ENCODE measurements around the gene MRPL40. TPM values are rescaled to one million over a fixed set of nuclear protein-coding genes. Genes with fewer than 3 reads are reported as not detected.

The MRPL40 gene
- total and polyA plus RNA-seq, 2 donors (not counting 1 experiment from before 2014, with no cell fraction given) = 12.5 to 21.9 TPM

- peak within 1 kb of the TSS; percentile 76 for H2AFZ ChIP-seq (ENCODE audit: insufficient read depth, low read depth, low read length, poor library complexity, severe bottlenecking)
- intact Hi-C loops (cut with micrococcal nuclease) = loop anchor here (1.0 to 5.0 kb wide), 6 partner anchors 15 to 325 kb away; partner anchors contain the start of genes CDC45, CLTCL1, DGCR2 and MRPL40
- H3K9me3 ChIP-seq (ENCODE audit: control extremely low read depth in 1 of 3, control insufficient read depth in 2 of 3, insufficient read depth in 1 of 3, low read length in 2 of 3) = no peaks in the 10 kb centered on the region
- ChIA-PET POLR2A (interaction anchor here (0.5 to 4.5 kb wide), 9 partner anchors 14 to 273 kb away, joined by 3 to 29 read pairs (median 3); partner anchors contain the start of genes CDC45, CLTCL1, HIRA and MRPL40), CTCF (interaction anchor here (0.7 to 1.8 kb wide), 7 partner anchors 14 to 303 kb away, joined by 3 to 5 read pairs (median 4); partner anchors contain the start of genes CDC45, ESS2 and MRPL40)
- H3K79me2 ChIP-seq (ENCODE audit: control insufficient read depth, insufficient read depth, low read length) = peaks cover 64% of the 10 kb centered on the region
- Mint-ChIP-seq H3K9me3 (ENCODE audit: insufficient read depth) (no peaks in the 10 kb centered on the region), H3K4me3 (peak within 1 kb of the TSS; percentile 99), H3K4me1 (peaks cover 39% of the 10 kb centered on the region), H3K27me3 (no peaks in the 10 kb centered on the region), H3K27ac (peak within 1 kb of the TSS; percentile 98)
- peak within 1 kb of the TSS; percentile 65 to 82 (median 80) for H3K4me3 ChIP-seq (ENCODE audit: control extremely low read depth in 1 of 5, extremely low read depth in 1 of 5, insufficient read depth in 1 of 5, low read depth in 2 of 5, low read length in 4 of 5)
- peak within 1 kb of the TSS; percentile 92 to 96 for H3K27ac ChIP-seq (ENCODE audit: low read length in 2 of 2)
- under 1% methylated on average over 92 of the region's 92 CpGs for WGBS (ENCODE audit: insufficient coverage)
- peak; percentile 87 for ATAC-seq (ENCODE audit: low read depth)
- peaks cover 13% of the 10 kb centered on the region for H4K20me1 ChIP-seq (ENCODE audit: control insufficient read depth, insufficient read depth, low read length, poor library complexity, severe bottlenecking)
- TF ChIP-seq, protein P1, sequence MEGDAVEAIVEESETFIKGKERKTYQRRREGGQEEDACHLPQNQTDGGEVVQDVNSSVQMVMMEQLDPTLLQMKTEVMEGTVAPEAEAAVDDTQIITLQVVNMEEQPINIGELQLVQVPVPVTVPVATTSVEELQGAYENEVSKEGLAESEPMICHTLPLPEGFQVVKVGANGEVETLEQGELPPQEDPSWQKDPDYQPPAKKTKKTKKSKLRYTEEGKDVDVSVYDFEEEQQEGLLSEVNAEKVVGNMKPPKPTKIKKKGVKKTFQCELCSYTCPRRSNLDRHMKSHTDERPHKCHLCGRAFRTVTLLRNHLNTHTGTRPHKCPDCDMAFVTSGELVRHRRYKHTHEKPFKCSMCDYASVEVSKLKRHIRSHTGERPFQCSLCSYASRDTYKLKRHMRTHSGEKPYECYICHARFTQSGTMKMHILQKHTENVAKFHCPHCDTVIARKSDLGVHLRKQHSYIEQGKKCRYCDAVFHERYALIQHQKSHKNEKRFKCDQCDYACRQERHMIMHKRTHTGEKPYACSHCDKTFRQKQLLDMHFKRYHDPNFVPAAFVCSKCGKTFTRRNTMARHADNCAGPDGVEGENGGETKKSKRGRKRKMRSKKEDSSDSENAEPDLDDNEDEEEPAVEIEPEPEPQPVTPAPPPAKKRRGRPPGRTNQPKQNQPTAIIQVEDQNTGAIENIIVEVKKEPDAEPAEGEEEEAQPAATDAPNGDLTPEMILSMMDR (IDR thresholded peaks at IDR 0.05) = no peak
- no peak for TF ChIP-seq EZH2 (IDR thresholded peaks at IDR 0.05; ENCODE audit: borderline replicate concordance, insufficient read depth, low read depth, low read length, poor library complexity, severe bottlenecking)
- peaks cover 16 to 27% of the 10 kb centered on the region in 2 donors for H3K4me1 ChIP-seq (ENCODE audit: control insufficient read depth in 2 of 2, insufficient read depth in 2 of 2, low read length in 2 of 2)
- H3K4me2 ChIP-seq (replicated peaks; ENCODE audit: low read depth, low read length, poor library complexity, severe bottlenecking) = peak within 1 kb of the TSS; percentile 82
- H3K36me3 ChIP-seq (replicated peaks in 1 of 2; ENCODE audit: control extremely low read depth in 1 of 2, control insufficient read depth in 1 of 2, extremely low read depth in 1 of 2, insufficient read depth in 2 of 2, low read length in 1 of 2) = peaks cover 0 to 44% of the 10 kb centered on the region in 2 experiments
- H3K9ac ChIP-seq (ENCODE audit: low read length) = peak within 1 kb of the TSS; percentile 84
- H3K27me3 ChIP-seq (replicated peaks in 1 of 4; ENCODE audit: control extremely low read depth in 1 of 4, control insufficient read depth in 3 of 4, insufficient read depth in 4 of 4, low read length in 3 of 4) = no peaks in the 10 kb centered on the region
- peak; percentile 94 for DNase-seq
These were observed 15.2 kb downstream of the MRPL40 start, which contains the start of gene C22orf39 for GRCh38 chr22:19447330-19448075. Gene C22orf39 (minus strand): TSS chr22:19447711. CDS start chr22:19447688, 23 bp downstream.
